Activated T-helper 9 cell treated with anti-CD3 and anti-CD28 coated beads, Interleukin-2, amount 50 U/mL, for 16 hours (primary cell): ENCODE data around the gene ATP7B.
"Not testable (repeated sequence)": the region's sequence is repeated elsewhere in the genome, so short reads cannot be mapped to it uniquely, and the experiment has no call there.

ENCODE experiments used
- DNase-seq: peaks from one replicate; pipeline ENCODE4 v3.0.0-alpha.2; 2020; ENCODE audit warnings: low read depth

The ATP7B gene

GRCh38 chr13:52010890-52011631, at the start of gene ATP7B:
Gene ATP7B (minus strand): TSS chr13:52011450. CDS start chr13:52011337, 113 bp downstream.
- DNase-seq = peak; percentile 5

- no peak for DNase-seq
Observed at GRCh38 chr13:52053460-52053859, 42.2 kb upstream of the ATP7B start.

DNA sequence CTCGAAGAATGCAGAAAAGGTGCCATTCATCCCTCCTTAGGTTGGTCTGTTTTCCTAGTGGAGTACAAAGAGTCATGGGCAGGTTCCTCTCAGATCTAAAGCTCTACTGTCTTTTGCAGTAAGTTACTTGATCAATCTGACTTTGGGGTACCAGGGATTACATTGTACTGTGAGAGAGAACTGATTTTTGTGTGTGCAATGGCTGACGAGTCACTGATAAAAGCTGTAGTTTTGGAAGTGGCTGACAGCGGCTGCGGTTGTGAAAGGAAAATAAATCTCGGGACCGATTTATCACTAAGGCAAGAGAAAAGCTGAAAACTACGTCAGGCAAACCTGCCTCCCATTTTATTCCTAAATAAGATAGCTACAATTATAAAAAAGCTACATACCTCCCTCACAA, 40.1 kb upstream of the ATP7B start:
- DNase-seq = no peak

GRCh38 chr13:52048516-52048915, 37.3 kb upstream of the ATP7B start:
- DNase-seq = no peak

GRCh38 chr13:52047463-52047862, 36.2 kb upstream of the ATP7B start:
- DNase-seq = no peak

DNA sequence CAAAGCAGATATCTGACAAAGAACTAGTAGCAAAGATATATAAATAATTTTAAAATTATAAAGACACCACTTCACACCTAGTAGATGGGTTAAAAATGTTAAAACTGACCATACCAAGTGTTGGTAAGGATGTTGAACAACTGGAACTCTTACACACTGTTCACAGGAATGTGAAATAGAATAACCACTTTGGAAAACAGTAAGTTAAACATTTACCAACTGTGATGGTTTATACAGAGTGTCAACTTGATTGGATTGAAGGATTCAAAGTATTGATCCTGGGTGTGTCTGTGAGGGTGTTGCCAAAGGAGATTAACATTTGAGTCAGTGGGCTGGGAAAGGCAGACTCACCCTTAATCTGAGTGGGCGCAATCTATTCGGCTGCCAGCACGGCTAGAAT, 32.4 kb upstream of the ATP7B start:
- DNase-seq = no peak

GRCh38 chr13:52036037-52036436, 24.8 kb upstream of the ATP7B start:
- no peak for DNase-seq

- DNase-seq = no peak
Observed at GRCh38 chr13:52034616-52035226, 23.5 kb upstream of the ATP7B start.

DNA sequence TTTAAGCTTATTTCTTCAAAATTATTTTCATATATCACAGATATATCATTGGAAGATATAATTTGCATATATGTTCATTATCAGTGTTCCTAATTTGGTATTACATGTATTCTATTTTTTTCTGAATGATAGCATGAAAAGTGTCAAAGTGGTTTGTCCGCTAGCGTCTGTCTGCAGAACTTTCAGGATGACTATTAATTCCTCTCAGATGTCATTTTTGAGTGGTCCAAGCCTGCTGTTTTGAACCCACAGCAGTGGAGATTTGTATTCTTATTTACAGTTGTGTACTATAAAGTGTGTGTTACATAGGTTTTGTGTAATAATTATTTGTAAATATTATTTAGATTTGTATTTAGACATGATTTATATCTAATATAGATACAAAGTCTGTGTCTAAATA, 21.8 kb upstream of the ATP7B start:
- DNase-seq = no peak

DNA sequence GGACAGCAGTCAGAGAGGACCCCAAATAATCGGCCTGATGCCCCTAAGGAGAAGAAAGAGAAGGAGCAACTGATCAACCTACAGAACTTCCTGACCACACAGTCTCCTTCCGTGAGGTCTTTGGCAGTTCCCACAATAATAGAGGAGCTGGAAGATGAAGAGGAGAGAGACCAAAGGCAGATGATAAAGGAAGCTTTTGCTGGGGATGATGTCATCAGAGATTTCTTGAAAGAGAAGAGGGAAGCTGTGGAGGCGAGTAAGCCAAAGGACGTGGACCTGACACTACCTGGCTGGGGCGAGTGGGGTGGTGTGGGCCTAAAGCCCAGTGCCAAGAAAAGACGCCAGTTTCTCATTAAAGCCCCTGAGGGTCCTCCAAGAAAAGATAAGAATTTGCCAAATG, 19.2 kb upstream of the ATP7B start:
- DNase-seq = not testable (repeated sequence)

- DNase-seq = no peak
Observed at GRCh38 chr13:52029569-52029968, 18.3 kb upstream of the ATP7B start.

DNA sequence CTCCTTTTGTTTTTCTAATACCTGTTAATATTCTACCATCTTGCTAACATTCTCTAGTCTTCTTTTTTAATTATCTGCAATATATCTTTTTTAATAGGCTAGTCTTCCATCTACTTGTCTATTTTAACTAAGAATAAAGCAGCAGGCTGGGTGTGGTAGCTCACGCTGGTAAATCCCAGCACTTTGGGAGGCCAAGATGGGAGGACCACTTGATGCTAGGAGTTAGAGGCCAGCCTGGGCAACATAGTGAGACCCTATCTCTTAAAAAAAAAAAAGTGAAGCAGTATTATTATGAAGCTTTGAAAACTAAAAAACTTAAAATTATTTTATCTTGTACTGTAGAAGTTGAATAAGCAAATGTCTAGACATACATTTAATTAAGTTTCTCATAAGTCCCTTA, 16.6 kb upstream of the ATP7B start:
- no peak for DNase-seq

- DNase-seq = no peak
Observed at GRCh38 chr13:52026246-52026626, 15.0 kb upstream of the ATP7B start.

DNA sequence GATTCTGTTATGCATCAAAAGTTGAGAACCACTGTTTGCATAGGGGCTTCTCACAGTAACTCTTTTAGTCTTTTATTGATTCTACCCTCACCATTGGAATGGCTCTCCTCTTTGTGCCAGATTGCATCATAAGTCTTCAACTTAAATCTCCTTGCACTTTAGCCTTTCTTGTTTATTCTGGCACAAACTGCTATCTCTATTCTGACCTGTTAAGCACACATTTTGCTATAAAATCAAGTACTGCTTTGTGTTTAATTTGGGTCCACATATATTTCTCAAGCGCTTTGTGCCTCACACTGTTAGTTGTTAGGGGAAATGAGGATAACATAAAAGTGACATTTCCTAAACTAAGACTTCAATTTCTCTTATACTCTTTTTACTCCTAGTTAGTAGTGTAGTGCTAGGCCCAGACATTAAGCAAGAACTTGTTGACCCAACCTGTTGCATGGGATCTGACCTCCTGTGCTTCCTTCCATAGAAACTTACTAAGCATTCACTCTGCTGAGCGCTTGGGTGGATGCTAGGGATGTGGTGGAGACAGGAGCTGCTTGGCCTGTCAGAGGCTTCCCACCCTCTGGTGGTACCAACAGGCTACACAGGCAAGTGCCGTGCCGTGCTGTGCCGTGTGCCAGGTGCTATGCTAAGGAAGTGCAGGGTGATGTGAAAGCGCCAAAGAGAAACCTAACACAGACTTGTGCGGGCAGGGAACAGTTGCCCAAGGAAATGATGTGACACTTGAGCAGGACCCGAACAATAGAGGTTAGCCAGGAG, 14.4 kb upstream of the ATP7B start:
- no peak for DNase-seq

- DNase-seq = no peak
Observed at GRCh38 chr13:52024481-52024880, 13.2 kb upstream of the ATP7B start, which contains the start of gene UTP14C. Gene UTP14C (plus strand): TSS chr13:52024691. CDS start chr13:52028805, 4,114 bp downstream.

DNA sequence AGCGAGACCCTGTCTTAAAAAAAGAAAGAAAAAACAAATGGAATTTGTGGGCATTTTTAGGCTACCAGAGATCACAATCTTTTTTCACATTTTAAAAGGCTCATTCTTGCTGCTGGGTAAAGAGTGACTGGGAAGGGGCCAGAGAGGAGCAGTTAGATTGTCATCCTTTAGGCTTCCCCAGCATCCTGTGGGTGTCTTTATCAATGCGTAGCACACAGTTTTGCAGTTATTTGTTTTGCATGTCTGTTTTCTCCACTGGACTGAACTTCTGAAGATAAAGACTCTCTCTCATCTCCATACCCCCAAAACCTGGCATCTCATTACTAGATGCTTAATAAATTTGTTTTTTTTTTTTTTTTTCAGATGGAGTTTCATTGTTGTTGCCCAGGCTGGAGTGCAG, 11.1 kb upstream of the ATP7B start:
- DNase-seq = no peak

GRCh38 chr13:52020191-52020590, 8.9 kb upstream of the ATP7B start:
- DNase-seq = no peak

GRCh38 chr13:52016296-52016695, 5.0 kb upstream of the ATP7B start:
- no peak for DNase-seq

DNA sequence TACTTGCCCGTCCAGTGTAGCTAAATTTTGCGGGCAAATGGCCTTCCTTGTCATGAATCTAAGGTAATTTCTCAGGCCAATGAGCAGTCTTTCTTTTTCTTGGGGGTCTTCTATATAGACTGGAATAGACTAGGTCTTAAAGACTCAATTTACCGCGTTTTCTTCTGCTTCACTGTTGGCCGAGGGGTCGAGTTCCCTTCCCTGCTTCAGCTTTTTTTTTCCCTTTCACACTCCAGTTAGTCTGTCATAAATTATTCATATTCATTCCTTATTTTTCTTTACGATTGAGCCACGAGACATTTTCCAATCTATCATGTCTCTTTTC, 1.2 kb upstream of the ATP7B start:
- DNase-seq = no peak

- DNase-seq = peak; percentile 99
Observed at GRCh38 chr13:52011632-52012511, 622 bp upstream of the ATP7B start, which contains the start of gene ALG11. Gene ALG11 (plus strand): TSS chr13:52012398. CDS start chr13:52012419, 21 bp downstream.

DNA sequence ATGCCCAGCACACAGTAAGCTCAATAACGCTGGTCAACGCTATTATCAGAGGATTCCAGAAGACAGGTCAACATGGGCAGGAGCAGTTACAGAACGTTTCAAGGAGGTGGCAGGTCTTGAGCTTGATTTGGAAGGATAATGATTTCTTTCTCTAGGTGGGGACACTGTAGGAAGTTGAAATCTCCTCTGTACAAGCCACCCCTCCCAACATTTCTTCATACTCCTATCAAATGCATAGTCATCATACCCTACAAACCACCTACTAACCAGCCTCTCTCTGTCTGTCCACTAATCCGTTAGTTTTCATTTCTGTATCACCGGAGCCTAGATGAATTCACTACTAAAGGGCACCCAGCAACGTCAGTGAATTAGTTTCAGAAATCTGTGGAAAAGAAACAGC, 1.3 kb downstream of the ATP7B start:
- DNase-seq = no peak
